ENCODE measurements around the gene AFAP1L2. TPM values are rescaled to one million over a fixed set of nuclear protein-coding genes. Genes with fewer than 3 reads are reported as not detected.

The AFAP1L2 gene
- total RNA-seq, 2 experiments from 2014 or later, result 0.36 to 0.50 TPM

DNA sequence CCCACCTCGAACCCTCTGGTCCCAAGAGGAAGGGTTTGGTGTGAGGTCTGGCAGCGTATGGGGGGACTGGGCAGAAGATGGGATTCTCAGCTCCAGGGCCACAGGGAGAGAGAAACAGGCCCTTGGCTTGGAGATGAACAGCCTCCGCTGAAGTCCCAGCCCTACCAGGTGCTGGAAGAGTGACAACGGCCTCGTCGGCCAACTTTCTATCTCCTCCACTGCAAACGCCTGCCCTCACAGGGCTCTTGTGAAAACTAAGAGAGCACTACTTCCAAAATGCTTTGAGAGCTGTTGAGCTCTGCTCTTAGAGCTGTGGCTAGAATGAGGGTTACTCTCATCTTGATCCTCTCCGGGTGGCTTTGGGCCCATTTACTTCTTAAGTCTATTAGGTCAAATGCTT, 63.5 kb downstream of the AFAP1L2 start:
- no peak overlapping the region for H3K27ac ChIP-seq (ENCODE audit: low read depth in 1 of 2, low read length in 2 of 2)
- intact Hi-C loops (cut with DNase I, micrococcal nuclease), result no loop called here
- ChIA-PET POLR2A (no interaction called here), CTCF (no interaction called here)
- H3K4me1 Mint-ChIP-seq (ENCODE audit: low read depth), result no peaks in the 10 kb centered on the region
- H3K9me3 Mint-ChIP-seq, result no peaks in the 10 kb centered on the region
- no peak overlapping the region for H3K27ac Mint-ChIP-seq
- no peaks in the 10 kb centered on the region for H3K9me3 ChIP-seq (ENCODE audit: control insufficient read depth in 1 of 2, insufficient read depth in 1 of 2, low read length in 2 of 2)
- TF ChIP-seq, protein P1, sequence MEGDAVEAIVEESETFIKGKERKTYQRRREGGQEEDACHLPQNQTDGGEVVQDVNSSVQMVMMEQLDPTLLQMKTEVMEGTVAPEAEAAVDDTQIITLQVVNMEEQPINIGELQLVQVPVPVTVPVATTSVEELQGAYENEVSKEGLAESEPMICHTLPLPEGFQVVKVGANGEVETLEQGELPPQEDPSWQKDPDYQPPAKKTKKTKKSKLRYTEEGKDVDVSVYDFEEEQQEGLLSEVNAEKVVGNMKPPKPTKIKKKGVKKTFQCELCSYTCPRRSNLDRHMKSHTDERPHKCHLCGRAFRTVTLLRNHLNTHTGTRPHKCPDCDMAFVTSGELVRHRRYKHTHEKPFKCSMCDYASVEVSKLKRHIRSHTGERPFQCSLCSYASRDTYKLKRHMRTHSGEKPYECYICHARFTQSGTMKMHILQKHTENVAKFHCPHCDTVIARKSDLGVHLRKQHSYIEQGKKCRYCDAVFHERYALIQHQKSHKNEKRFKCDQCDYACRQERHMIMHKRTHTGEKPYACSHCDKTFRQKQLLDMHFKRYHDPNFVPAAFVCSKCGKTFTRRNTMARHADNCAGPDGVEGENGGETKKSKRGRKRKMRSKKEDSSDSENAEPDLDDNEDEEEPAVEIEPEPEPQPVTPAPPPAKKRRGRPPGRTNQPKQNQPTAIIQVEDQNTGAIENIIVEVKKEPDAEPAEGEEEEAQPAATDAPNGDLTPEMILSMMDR (IDR thresholded peaks at IDR 0.05), result no peak
- H3K4me3 Mint-ChIP-seq, result no peak overlapping the region
- no peaks in the 10 kb centered on the region for H3K36me3 ChIP-seq (ENCODE audit: insufficient read depth, low read length)
- DNase-seq (no peak), ATAC-seq (ENCODE audit: poor library complexity) (no peak)
- H3K36me3 Mint-ChIP-seq (ENCODE audit: low read depth), result no peaks in the 10 kb centered on the region
- H3K4me3 ChIP-seq (ENCODE audit: low read length), result no peak overlapping the region
- H3K4me1 ChIP-seq (ENCODE audit: insufficient read depth, low read length), result no peaks in the 10 kb centered on the region
- H3K27me3 ChIP-seq (ENCODE audit: control insufficient read depth in 1 of 2, insufficient read depth in 2 of 2, low read length in 2 of 2), result no peaks in the 10 kb centered on the region
- H3K27me3 Mint-ChIP-seq, result no peaks in the 10 kb centered on the region

DNA sequence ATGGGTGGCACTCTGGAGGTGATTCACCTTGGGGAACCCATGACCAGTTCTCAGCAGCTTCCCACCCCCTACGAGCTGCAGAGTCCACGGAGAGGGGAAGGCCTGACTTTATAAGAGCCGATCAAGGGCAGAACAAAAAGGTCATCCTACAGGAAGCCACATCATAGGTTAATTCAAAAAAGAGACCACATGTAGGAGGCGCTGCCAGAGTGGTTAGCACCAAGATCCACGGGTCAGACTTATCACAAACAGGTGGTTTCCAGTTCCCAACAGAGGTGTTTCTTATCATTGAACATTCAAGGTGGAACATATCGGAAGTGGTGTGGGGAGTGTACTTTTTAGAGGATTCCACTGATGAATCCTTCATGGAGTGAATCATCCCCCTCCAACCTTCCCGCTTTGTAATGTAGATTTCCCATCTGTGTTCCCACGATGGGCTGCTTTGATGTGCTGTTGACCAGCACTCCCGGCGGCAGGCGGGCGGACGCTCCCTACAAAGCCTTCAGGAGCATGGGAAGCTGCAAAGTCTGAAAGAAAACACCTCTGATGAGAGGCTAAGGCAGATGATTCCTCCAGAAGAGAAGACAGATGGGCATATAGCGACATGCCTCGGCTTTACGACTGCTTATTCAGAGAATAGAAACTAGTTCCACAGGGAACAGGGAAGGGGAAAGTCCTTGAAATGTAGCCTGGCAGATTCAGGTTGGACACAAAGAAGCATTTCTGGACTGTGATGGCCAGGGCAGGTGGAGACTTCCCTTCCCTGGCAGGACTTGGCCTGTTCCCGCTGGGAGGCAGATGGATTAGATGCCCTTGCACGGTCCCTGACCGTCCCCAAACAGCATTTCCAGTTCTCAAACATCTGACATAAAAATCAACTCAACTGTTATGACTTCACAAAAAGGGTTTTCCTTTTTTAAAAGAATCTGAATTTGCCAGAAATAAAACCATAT, 66.5 kb downstream of the AFAP1L2 start:
- Histone ChIP-seq H3K36me3 (ENCODE audit: insufficient read depth, low read length) (no peaks in the 10 kb centered on the region), H3K4me1 (ENCODE audit: insufficient read depth, low read length) (no peaks in the 10 kb centered on the region), H3K27ac (ENCODE audit: low read depth in 1 of 2, low read length in 2 of 2) (no peak overlapping the region), H3K27me3 (ENCODE audit: control insufficient read depth in 1 of 2, insufficient read depth in 2 of 2, low read length in 2 of 2) (no peaks in the 10 kb centered on the region), H3K4me3 (ENCODE audit: low read length) (no peak overlapping the region), H3K9me3 (ENCODE audit: control insufficient read depth in 1 of 2, insufficient read depth in 1 of 2, low read length in 2 of 2) (no peaks in the 10 kb centered on the region)
- no peaks in the 10 kb centered on the region for H3K27me3 Mint-ChIP-seq
- H3K9me3 Mint-ChIP-seq, result no peaks in the 10 kb centered on the region
- H3K36me3 Mint-ChIP-seq (ENCODE audit: low read depth), result no peaks in the 10 kb centered on the region
- ATAC-seq (ENCODE audit: poor library complexity), result no peak
- ChIA-PET POLR2A (no interaction called here), CTCF (no interaction called here)
- no peak overlapping the region for H3K27ac Mint-ChIP-seq
- TF ChIP-seq, protein P1 (IDR thresholded peaks at IDR 0.05), result no peak
- no peaks in the 10 kb centered on the region for H3K4me1 Mint-ChIP-seq (ENCODE audit: low read depth)
- H3K4me3 Mint-ChIP-seq, result no peak overlapping the region
- intact Hi-C loops (cut with DNase I, micrococcal nuclease), result no loop called here
- DNase-seq, result no peak

DNA sequence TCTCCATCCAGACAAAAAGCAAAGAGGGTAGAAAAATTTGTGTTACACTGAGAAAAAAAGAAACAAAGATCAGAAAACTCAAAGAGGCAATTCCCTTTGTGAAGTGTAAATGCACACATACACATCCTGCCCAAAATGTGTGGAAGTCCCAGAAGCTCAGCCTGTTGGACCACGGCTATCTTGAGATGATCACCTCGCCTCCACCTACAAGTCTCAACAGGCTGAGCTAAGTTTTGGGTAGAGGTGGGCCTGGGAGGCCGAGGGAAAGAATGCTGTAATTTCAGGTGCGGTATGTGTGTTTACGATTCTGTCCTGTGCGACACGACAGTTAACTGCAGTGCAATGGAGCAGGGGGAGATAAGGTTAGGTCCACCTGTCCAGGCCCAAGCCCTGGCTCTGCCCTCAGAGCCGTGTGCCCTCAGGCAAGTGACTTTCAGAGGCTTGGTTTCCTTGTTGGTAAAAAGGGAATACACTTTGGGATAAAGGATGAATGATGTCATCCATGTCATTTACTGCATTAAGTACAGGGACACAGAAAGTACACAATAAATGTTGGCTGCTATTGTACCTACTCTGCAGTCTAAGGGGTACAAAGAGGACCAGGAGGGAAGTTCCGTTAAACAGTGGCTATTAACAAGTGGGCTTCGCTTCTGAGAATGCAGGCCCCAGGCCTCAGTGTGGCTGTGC, 67.3 kb downstream of the AFAP1L2 start:
- Histone ChIP-seq H3K27ac (ENCODE audit: low read depth in 1 of 2, low read length in 2 of 2) (no peak overlapping the region), H3K9me3 (ENCODE audit: control insufficient read depth in 1 of 2, insufficient read depth in 1 of 2, low read length in 2 of 2) (no peaks in the 10 kb centered on the region), H3K4me3 (ENCODE audit: low read length) (no peak overlapping the region), H3K4me1 (ENCODE audit: insufficient read depth, low read length) (no peaks in the 10 kb centered on the region), H3K27me3 (ENCODE audit: control insufficient read depth in 1 of 2, insufficient read depth in 2 of 2, low read length in 2 of 2) (no peaks in the 10 kb centered on the region), H3K36me3 (ENCODE audit: insufficient read depth, low read length) (no peaks in the 10 kb centered on the region)
- Mint-ChIP-seq H3K4me3 (no peak overlapping the region), H3K4me1 (ENCODE audit: low read depth) (no peaks in the 10 kb centered on the region), H3K27me3 (no peaks in the 10 kb centered on the region), H3K27ac (no peak overlapping the region), H3K36me3 (ENCODE audit: low read depth) (no peaks in the 10 kb centered on the region), H3K9me3 (no peaks in the 10 kb centered on the region)
- CTCF ChIA-PET, result no interaction called here
- POLR2A ChIA-PET, result no interaction called here
- no peak for ATAC-seq (ENCODE audit: poor library complexity)
- intact Hi-C loops (cut with DNase I, micrococcal nuclease), result no loop called here
- TF ChIP-seq, protein P1 (IDR thresholded peaks at IDR 0.05), result no peak
- DNase-seq, result no peak
